NCI-H524 treated with DMSO at 0.1 percent for 48 hours (cell line): Measurements from ENCODE around the gene PRKAG1.

Experiments used
- DNase-seq: peaks from one replicate; lab custom pipeline; 2025; lab: John Stamatoyannopoulos, UW

The PRKAG1 gene

GRCh38 chr12:48966177-48966895, 52.2 kb downstream of the PRKAG1 start:
- DNase-seq = no peak

GRCh38 chr12:48965298-48965838, 53.2 kb downstream of the PRKAG1 start:
- no peak for DNase-seq

- DNase-seq = no peak
Observed at GRCh38 chr12:48961801-48962200, 56.8 kb downstream of the PRKAG1 start.

- DNase-seq = no peak
Observed at GRCh38 chr12:48961331-48961730, 57.2 kb downstream of the PRKAG1 start.

GRCh38 chr12:48960834-48961233, 57.7 kb downstream of the PRKAG1 start:
- DNase-seq = no peak

GRCh38 chr12:48958049-48958388, 60.6 kb downstream of the PRKAG1 start:
- DNase-seq = no peak

- DNase-seq = peak; percentile 45
Observed at GRCh38 chr12:48957141-48958048, 61.2 kb downstream of the PRKAG1 start, which contains the start of gene ARF3. Gene ARF3 (minus strand): TSS chr12:48957487. CDS start chr12:48941095, 16,392 bp downstream.

GRCh38 chr12:48956279-48957140, 62.1 kb downstream of the PRKAG1 start:
- DNase-seq = peak; percentile 53

GRCh38 chr12:48954841-48955501, 63.6 kb downstream of the PRKAG1 start:
- DNase-seq = no peak

- DNase-seq = no peak
Observed at GRCh38 chr12:48954061-48954460, 64.5 kb downstream of the PRKAG1 start.

- DNase-seq = no peak
Observed at GRCh38 chr12:48952691-48953090, 65.9 kb downstream of the PRKAG1 start.
